AG04449 (cell line): ENCODE results near the gene AAGAB.

Experiments
- CTCF ChIA-PET: fragments of 350-600 bp; formaldehyde crosslinking; extraction: SDS; loops from one replicate; lab custom pipeline; 2021; ENCODE audit warnings: antibody characterized with exemption; lab: Yijun Ruan, JAX
- POLR2A ChIA-PET: fragments of 400-600, 350-600 bp; formaldehyde crosslinking; extraction: SDS; loops from one replicate; lab custom pipeline; 2020; ENCODE audit warnings: antibody characterized with exemption, inconsistent platforms; lab: Yijun Ruan, JAX
- DNase-seq: peaks from one replicate; pipeline ENCODE4 v3.0.0-alpha.2; 2010; ENCODE audit warnings: low read depth, low spot score
- H3K4me3 ChIP-seq: 2 replicates; pipeline ENCODE4 v1.5.1; 2011; ENCODE audit warnings: low read depth, mild to moderate bottlenecking, control low read depth, low read length
- CTCF ChIP-seq: IDR thresholded peaks from one replicate; pipeline ENCODE4 v1.5.1; 2011; ENCODE audit warnings: mild to moderate bottlenecking, moderate library complexity, low read length, control low read depth, inconsistent platforms; ENCODE audit not compliant: insufficient read depth; ENCODE audit errors: missing control alignments

Gene AAGAB

GRCh38 chr15:67254238-67255175 is at the start of gene AAGAB, which contains the start of gene IQCH:
Gene AAGAB (minus strand): TSS chr15:67254661. CDS start chr15:67254631, 30 bp downstream.
Gene IQCH (plus strand): TSS chr15:67254786. CDS start chr15:67254897, 111 bp downstream.
- peak; percentile 85 for DNase-seq
- ChIA-PET CTCF (interaction anchor here (1.2 kb wide), 1 partner anchor 19 kb away, joined by 3 read pairs; no protein-coding TSS in a partner anchor), POLR2A (interaction anchor here (0.8 to 1.0 kb wide), 2 partner anchors 26 to 188 kb away, joined by 3 to 4 read pairs; no protein-coding TSS in a partner anchor)
- peak within 1 kb of the TSS; percentile 94 for H3K4me3 ChIP-seq
- no peak for TF ChIP-seq CTCF

GRCh38 chr15:67303490-67304363 is 49.3 kb upstream of the AAGAB start:
- no peak for DNase-seq
- ChIA-PET CTCF (interaction anchor here (0.7 to 4.0 kb wide), 20 partner anchors 10 to 365 kb away, joined by 3 to 91 read pairs (median 4); no protein-coding TSS in a partner anchor), POLR2A (interaction anchor here (0.6 kb wide), 2 partner anchors 12 to 278 kb away, joined by 3 read pairs; no protein-coding TSS in a partner anchor)
- no peak overlapping the region for H3K4me3 ChIP-seq
- TF ChIP-seq CTCF = no peak

GRCh38 chr15:67300266-67301025 is 46.0 kb upstream of the AAGAB start:
- POLR2A ChIA-PET = no interaction called here
- no peak overlapping the region for H3K4me3 ChIP-seq
- no peak for TF ChIP-seq CTCF
- no peak for DNase-seq
- CTCF ChIA-PET = interaction anchor here (1.0 to 1.9 kb wide), 2 partner anchors 10 to 354 kb away, joined by 3 to 22 read pairs; no protein-coding TSS in a partner anchor

GRCh38 chr15:67296684-67297083 is 42.2 kb upstream of the AAGAB start:
- DNase-seq = no peak
- CTCF ChIA-PET = no interaction called here
- POLR2A ChIA-PET = no interaction called here
- no peak overlapping the region for H3K4me3 ChIP-seq
- TF ChIP-seq CTCF = no peak

GRCh38 chr15:67296188-67296587 is 41.7 kb upstream of the AAGAB start:
- POLR2A ChIA-PET = no interaction called here
- DNase-seq = no peak
- no peak overlapping the region for H3K4me3 ChIP-seq
- CTCF ChIA-PET = no interaction called here
- no peak for TF ChIP-seq CTCF
